K562 (cell line): ENCODE measurements around the gene KIF5C. TPM values are rescaled to one million over a fixed set of nuclear protein-coding genes. Genes with fewer than 3 reads are reported as not detected.

Experiments used
- ATAC-seq: fragments of 200-7000 bp; cut with Tn5 transposase; 3 replicates; pipeline ENCODE4 v1.9.1; 2020; ENCODE audit warnings: moderate library complexity
- BruUV-seq: library from RNA; stranded (reverse); fragments of 400-500 nt; replicated peaks from 2 replicates; lab custom pipeline; 2021; lab: Mats Ljungman, UMichigan
- CTCF ChIA-PET: fragments of 300-600 bp; formaldehyde crosslinking; extraction: SDS; loops from one replicate; lab custom pipeline; 2021; ENCODE audit warnings: low intra/inter-chr PET ratio; lab: Yijun Ruan, JAX
- POLR2A ChIA-PET: fragments of 300-600, 350-650 bp; sonication (Branson Sonifier 250); formaldehyde crosslinking; extraction: SDS; loops from one replicate; lab custom pipeline; 2021; ENCODE audit warnings: antibody characterized with exemption, inconsistent platforms; lab: Yijun Ruan, JAX
- DNase-seq, 4 experiments: peaks; one replicate each; pipeline versions ENCODE4 v3.0.0 to v3.0.0-alpha.2; 2011 to 2018; ENCODE audit warnings: low spot score in 3 of 4, mixed read lengths in 3 of 4; ENCODE audit errors: extremely low read depth in 1 of 4
- FAIRE-seq: peaks from 2 replicates; lab custom pipeline; 2011; peaks lifted over from hg19 to GRCh38; lab: Jason Lieb, UNC
- H2AFZ ChIP-seq: 2 replicates; pipeline ENCODE4 v1.6.0; 2011; ENCODE audit warnings: low read depth, low read length, control low read depth, inconsistent platforms
- H3K27ac ChIP-seq: fragments of 200-600 bp; 3 replicates; pipeline ENCODE4 v1.8.0; 2011; ENCODE audit warnings: low read depth, mild to moderate bottlenecking, control low read depth, inconsistent platforms, low read length, moderate library complexity, mixed read lengths; ENCODE audit errors: extremely low read depth
- H3K27me3 ChIP-seq, 2 experiments: fragments of 300-600 bp in 1 of 2; 2 replicates in 1 of 2; 3 replicates in 1 of 2; pipeline versions ENCODE4 v1.6.0 to v1.8.0; 2011; ENCODE audit warnings: inconsistent platforms in 2 of 2, low read length in 2 of 2, mild to moderate bottlenecking in 1 of 2, mixed read lengths in 1 of 2, moderate library complexity in 1 of 2; ENCODE audit not compliant: control insufficient read depth in 2 of 2, insufficient read depth in 2 of 2
- H3K36me3 ChIP-seq: fragments of 300-600 bp; 3 replicates; pipeline ENCODE4 v1.8.0; 2011; ENCODE audit warnings: mild to moderate bottlenecking, low read length, inconsistent platforms; ENCODE audit not compliant: control insufficient read depth, insufficient read depth
- H3K4me1 ChIP-seq, 2 experiments: fragments of 200-600 bp in 1 of 2; replicated peaks in 1 of 2; 2 replicates in 1 of 2; 3 replicates in 1 of 2; pipeline versions ENCODE4 v1.5.1 to v1.8.0; 2011; ENCODE audit warnings: inconsistent platforms in 2 of 2, low read length in 2 of 2, mild to moderate bottlenecking in 1 of 2, mixed read lengths in 1 of 2, moderate library complexity in 1 of 2; ENCODE audit not compliant: control insufficient read depth in 2 of 2, insufficient read depth in 2 of 2
- H3K4me2 ChIP-seq: 2 replicates; pipeline ENCODE4 v1.6.1; 2011; ENCODE audit warnings: low read length, control low read depth, inconsistent platforms, mixed read lengths; ENCODE audit not compliant: insufficient read depth
- H3K4me3 ChIP-seq: fragments of 200-600 bp; sonication (generic), shearing (Covaris generic); 2 replicates; pipeline ENCODE4 v1.5.1; 2016; ENCODE audit warnings: control low read depth, inconsistent platforms
- H3K79me2 ChIP-seq: fragments of 200-600 bp; 3 replicates; pipeline ENCODE4 v1.8.0; 2011; ENCODE audit warnings: low read length, inconsistent platforms; ENCODE audit not compliant: control insufficient read depth, insufficient read depth
- H3K9ac ChIP-seq, 2 experiments: 2 replicates each; pipeline versions ENCODE4 v1.6.0 to v1.6.1; 2011; ENCODE audit warnings: low read depth in 2 of 2, low read length in 2 of 2, control low read depth in 1 of 2, inconsistent platforms in 1 of 2, mild to moderate bottlenecking in 1 of 2, mixed read lengths in 1 of 2; ENCODE audit not compliant: insufficient read depth in 1 of 2
- H3K9me1 ChIP-seq: one replicate; pipeline ENCODE4 v1.6.0; 2011; ENCODE audit warnings: inconsistent platforms, mild to moderate bottlenecking, low read length, moderate library complexity; ENCODE audit not compliant: control insufficient read depth, insufficient read depth
- H3K9me3 ChIP-seq: replicated peaks from 2 replicates; pipeline ENCODE4 v1.5.1; 2011; ENCODE audit warnings: low read depth, low read length, inconsistent platforms; ENCODE audit not compliant: control insufficient read depth, insufficient read depth
- H4K20me1 ChIP-seq: replicated peaks from 2 replicates; pipeline ENCODE4 v1.6.1; 2011; ENCODE audit warnings: low read length, inconsistent platforms, mixed read lengths; ENCODE audit not compliant: control insufficient read depth, insufficient read depth
- BRD4 ChIP-seq: fragments of 200-600 bp; sonication (generic); IDR thresholded peaks from 2 replicates; pipeline ENCODE4 v1.6.1; 2017; ENCODE audit warnings: inconsistent platforms
- E2F3 ChIP-seq: fragments of 250-450 bp; sonication (Bioruptor Pico); IDR thresholded peaks from 2 replicates; pipeline ENCODE4 v1.4.0; 2020; ENCODE audit warnings: mild to moderate bottlenecking
- ETV6 ChIP-seq, 3 experiments: fragments of 150-350 bp in 1 of 3; sonication (generic) in 1 of 3; formaldehyde crosslinking in 1 of 3; IDR thresholded peaks; 2 replicates each; pipeline versions ENCODE4 v1.6.1 to v1.8.0; 2014 to 2022; ENCODE audit warnings: borderline replicate concordance in 2 of 3, low read depth in 2 of 3, antibody characterized with exemption in 1 of 3, low read length in 1 of 3, mild to moderate bottlenecking in 1 of 3, missing genetic modification reagents in 1 of 3
- EZH2 ChIP-seq: IDR thresholded peaks from 2 replicates; pipeline ENCODE4 v1.6.1; 2012; ENCODE audit warnings: low read depth, mild to moderate bottlenecking, inconsistent platforms, low read length, borderline replicate concordance
- MAZ ChIP-seq, 2 experiments: fragments of 450-650 bp in 1 of 2; sonication (generic) in 1 of 2; formaldehyde crosslinking; IDR thresholded peaks in 1 of 2; conservative IDR thresholded peaks in 1 of 2; 2 replicates each; pipeline versions ENCODE4 v1.4.0 to v1.5.0; 2020; ENCODE audit warnings: mild to moderate bottlenecking in 1 of 2, missing genetic modification reagents in 1 of 2
- MEIS2 ChIP-seq: fragments of 450-650 bp; IDR thresholded peaks from 2 replicates; pipeline ENCODE4 v1.6.1; 2014; ENCODE audit warnings: mild to moderate bottlenecking; ENCODE audit not compliant: partially characterized antibody
- RBM17 ChIP-seq: fragments of 200-400 bp; formaldehyde crosslinking; IDR thresholded peaks from 2 replicates; pipeline ENCODE4 v1.6.1; 2017; ENCODE audit warnings: low read depth, mild to moderate bottlenecking, low read length, borderline replicate concordance
- TRIM24 ChIP-seq, 2 experiments: fragments of 450-650 bp; IDR thresholded peaks; 2 replicates each; pipeline ENCODE4 v1.6.1; 2016
- ZC3H4 ChIP-seq: sonication (generic); formaldehyde crosslinking; IDR thresholded peaks from 2 replicates; pipeline ENCODE4 v1.9.0; 2021; ENCODE audit warnings: missing genetic modification reagents, borderline replicate concordance
- ZFPM2 ChIP-seq: fragments of 250-450 bp; sonication (Bioruptor Pico); IDR thresholded peaks from 2 replicates; pipeline ENCODE4 v1.5.1; 2022; ENCODE audit warnings: mild to moderate bottlenecking
- ZFX ChIP-seq: sonication (generic); formaldehyde crosslinking; IDR thresholded peaks from 2 replicates; pipeline ENCODE4 v1.8.0; 2022; ENCODE audit warnings: mild to moderate bottlenecking, missing genetic modification reagents, moderate library complexity
- ZNF24 ChIP-seq: fragments of 450-650 bp; IDR thresholded peaks from 2 replicates; pipeline ENCODE4 v1.6.1; 2016
- ZNF507 ChIP-seq: conservative IDR thresholded peaks from 2 replicates; pipeline ENCODE4 v1.6.1; 2017; ENCODE audit warnings: missing genetic modification characterization, missing compliant biosample characterization
- ZNF583 ChIP-seq: fragments of 250-450 bp; sonication (Bioruptor Pico); IDR thresholded peaks from 2 replicates; pipeline ENCODE4 v1.4.0; 2020
- WGBS: fragments of 100-300 bp; shearing (Covaris generic); methylation state at CpG from one replicate; pipeline ENCODE4 v1.1.6; 2016; ENCODE audit warnings: low coverage, mixed read lengths; ENCODE audit not compliant: insufficient coverage; ENCODE audit errors: missing lambda C conversion rate; 5-methylcytosine and 5-hydroxymethylcytosine counted together
- in situ Hi-C: fragments of 300-500 bp; cut with MboI; formaldehyde crosslinking; loops from 4 replicates; pipeline ENCODE4 v1.15.0; 2018; ENCODE audit warnings: inconsistent platforms, mixed read lengths
- intact Hi-C: fragments of 100-400 bp; cut with micrococcal nuclease; formaldehyde crosslinking; loops from 2 replicates; pipeline ENCODE4 v1.14.2; 2022
- polyA plus RNA-seq, 8 experiments: library from polyadenylated mRNA; depleted of rRNA in 4 of 8; stranded (reverse) in 5 of 8; unstranded in 3 of 8; fragments of >200 nt; fragmentation: Nextera tagmentation in 2 of 8; fragmentation: Illumina TruSeq in 1 of 8; extraction: Ambion mirVana in 2 of 8; extraction: Trizol in 1 of 8; gene quantifications; 2 replicates each; pipeline versions ENCODE4 v1.2.1 to v1.2.3, GENCODE V29; 2011 to 2014; ENCODE audit warnings: inconsistent platforms in 1 of 8, missing spikeins in 1 of 8
- total RNA-seq, 7 experiments: library from RNA; depleted of rRNA in 6 of 7; stranded (reverse); fragments of >200 nt in 6 of 7; fragmentation: Illumina TruSeq in 2 of 7; extraction: Trizol in 2 of 7; gene quantifications; 2 replicates each; pipeline versions ENCODE4 v1.2.1 to v1.2.3, GENCODE V29; 2011 to 2021; ENCODE audit warnings: low replicate concordance in 1 of 7
- TF ChIP-seq, protein P1 (sequence below), 3 experiments: IDR thresholded peaks in 2 of 3; conservative IDR thresholded peaks in 1 of 3; 2 replicates each; pipeline ENCODE4 v1.5.1; 2011 to 2012; ENCODE audit warnings: low read length in 3 of 3, mild to moderate bottlenecking in 3 of 3, control low read depth in 2 of 3, improper control_type of control experiment in 1 of 3, inconsistent platforms in 1 of 3, low read depth in 1 of 3, mixed read lengths in 1 of 3, moderate library complexity in 1 of 3; ENCODE audit not compliant: insufficient read depth in 2 of 3
- TF ChIP-seq, protein P2 (sequence below): sonication (generic); formaldehyde crosslinking; IDR thresholded peaks from 2 replicates; pipeline ENCODE4 v1.8.1; 2023; ENCODE audit warnings: mild to moderate bottlenecking, missing genetic modification reagents, moderate library complexity
- TF ChIP-seq, protein P3 (sequence below): IDR thresholded peaks from 3 replicates; pipeline ENCODE4 v1.6.1; 2011; ENCODE audit warnings: borderline replicate concordance, mild to moderate bottlenecking, moderate library complexity; ENCODE audit not compliant: insufficient read length; ENCODE audit errors: extremely low read depth

KIF5C gene
- total and polyA plus RNA-seq, 9 of the 15 experiments (the other 6 are each of a cell fraction or from before 2014, with no cell fraction given), result 0.01 to 0.09 (median 0.01) TPM; not detected in 6

DNA sequence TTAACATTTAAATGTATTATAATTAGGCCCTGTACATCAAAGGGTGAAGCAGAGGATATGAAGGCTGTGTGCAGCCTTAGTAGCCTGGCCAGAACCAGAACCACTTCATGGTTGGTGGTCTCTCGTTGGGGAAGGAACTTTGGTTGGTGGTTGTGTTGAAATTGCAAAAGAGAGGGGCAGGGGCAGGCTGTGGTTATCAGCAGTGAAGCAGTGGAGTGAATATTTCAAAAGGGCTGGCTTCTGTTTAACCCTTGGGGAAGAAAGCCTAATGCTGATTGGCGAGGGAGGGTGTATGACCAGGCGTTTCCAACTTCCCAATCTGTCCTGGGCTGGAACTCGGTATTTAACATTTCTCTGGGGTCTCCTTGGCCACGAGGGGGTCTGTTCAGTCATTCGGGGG lies 112.3 kb downstream of the KIF5C start (continued):
- no peak for TF ChIP-seq ZNF583 (CRISPR knock-in tag)
- TF ChIP-seq BRD4, result no peak
- TF ChIP-seq, protein P1, sequence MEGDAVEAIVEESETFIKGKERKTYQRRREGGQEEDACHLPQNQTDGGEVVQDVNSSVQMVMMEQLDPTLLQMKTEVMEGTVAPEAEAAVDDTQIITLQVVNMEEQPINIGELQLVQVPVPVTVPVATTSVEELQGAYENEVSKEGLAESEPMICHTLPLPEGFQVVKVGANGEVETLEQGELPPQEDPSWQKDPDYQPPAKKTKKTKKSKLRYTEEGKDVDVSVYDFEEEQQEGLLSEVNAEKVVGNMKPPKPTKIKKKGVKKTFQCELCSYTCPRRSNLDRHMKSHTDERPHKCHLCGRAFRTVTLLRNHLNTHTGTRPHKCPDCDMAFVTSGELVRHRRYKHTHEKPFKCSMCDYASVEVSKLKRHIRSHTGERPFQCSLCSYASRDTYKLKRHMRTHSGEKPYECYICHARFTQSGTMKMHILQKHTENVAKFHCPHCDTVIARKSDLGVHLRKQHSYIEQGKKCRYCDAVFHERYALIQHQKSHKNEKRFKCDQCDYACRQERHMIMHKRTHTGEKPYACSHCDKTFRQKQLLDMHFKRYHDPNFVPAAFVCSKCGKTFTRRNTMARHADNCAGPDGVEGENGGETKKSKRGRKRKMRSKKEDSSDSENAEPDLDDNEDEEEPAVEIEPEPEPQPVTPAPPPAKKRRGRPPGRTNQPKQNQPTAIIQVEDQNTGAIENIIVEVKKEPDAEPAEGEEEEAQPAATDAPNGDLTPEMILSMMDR (IDR thresholded peaks at IDR 0.05 in 2 of 3, conservative IDR thresholded peaks at IDR 0.05 in 1 of 3; ENCODE audit: insufficient read depth in 2 of 3, low read depth in 1 of 3, low read length in 3 of 3), result no peak
- TF ChIP-seq, protein P2, sequence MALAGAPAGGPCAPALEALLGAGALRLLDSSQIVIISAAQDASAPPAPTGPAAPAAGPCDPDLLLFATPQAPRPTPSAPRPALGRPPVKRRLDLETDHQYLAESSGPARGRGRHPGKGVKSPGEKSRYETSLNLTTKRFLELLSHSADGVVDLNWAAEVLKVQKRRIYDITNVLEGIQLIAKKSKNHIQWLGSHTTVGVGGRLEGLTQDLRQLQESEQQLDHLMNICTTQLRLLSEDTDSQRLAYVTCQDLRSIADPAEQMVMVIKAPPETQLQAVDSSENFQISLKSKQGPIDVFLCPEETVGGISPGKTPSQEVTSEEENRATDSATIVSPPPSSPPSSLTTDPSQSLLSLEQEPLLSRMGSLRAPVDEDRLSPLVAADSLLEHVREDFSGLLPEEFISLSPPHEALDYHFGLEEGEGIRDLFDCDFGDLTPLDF (CRISPR knock-in tag), result no peak
- no peak for TF ChIP-seq RBM17
- TF ChIP-seq ZNF24, result no peak

DNA sequence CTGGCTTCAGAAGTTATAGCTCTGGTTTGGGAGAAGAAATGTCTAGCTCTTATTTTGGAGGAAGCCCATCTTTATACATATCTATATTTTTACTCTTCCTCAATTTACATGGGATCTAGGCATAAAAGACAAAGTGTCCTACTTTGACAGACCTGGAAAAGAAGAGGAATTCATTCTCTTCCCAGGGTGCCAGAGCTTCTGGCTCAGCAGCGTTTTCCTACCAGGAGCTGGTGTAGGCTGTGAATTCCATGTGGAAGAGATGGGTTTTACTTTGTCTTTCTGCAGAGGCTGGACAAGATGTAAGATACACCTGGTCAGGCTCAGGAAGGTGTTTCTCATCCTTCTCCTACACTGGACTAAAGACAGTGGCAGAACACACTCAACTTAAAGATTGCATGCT lies 113.3 kb downstream of the KIF5C start:
- in situ Hi-C loops, result loop anchor here (25.0 kb wide), 1 partner anchor 1051 kb away; no protein-coding TSS in a partner anchor
- CTCF ChIA-PET, result no interaction called here
- TF ChIP-seq ZNF507 (tag), result no peak
- TF ChIP-seq, protein P3, sequence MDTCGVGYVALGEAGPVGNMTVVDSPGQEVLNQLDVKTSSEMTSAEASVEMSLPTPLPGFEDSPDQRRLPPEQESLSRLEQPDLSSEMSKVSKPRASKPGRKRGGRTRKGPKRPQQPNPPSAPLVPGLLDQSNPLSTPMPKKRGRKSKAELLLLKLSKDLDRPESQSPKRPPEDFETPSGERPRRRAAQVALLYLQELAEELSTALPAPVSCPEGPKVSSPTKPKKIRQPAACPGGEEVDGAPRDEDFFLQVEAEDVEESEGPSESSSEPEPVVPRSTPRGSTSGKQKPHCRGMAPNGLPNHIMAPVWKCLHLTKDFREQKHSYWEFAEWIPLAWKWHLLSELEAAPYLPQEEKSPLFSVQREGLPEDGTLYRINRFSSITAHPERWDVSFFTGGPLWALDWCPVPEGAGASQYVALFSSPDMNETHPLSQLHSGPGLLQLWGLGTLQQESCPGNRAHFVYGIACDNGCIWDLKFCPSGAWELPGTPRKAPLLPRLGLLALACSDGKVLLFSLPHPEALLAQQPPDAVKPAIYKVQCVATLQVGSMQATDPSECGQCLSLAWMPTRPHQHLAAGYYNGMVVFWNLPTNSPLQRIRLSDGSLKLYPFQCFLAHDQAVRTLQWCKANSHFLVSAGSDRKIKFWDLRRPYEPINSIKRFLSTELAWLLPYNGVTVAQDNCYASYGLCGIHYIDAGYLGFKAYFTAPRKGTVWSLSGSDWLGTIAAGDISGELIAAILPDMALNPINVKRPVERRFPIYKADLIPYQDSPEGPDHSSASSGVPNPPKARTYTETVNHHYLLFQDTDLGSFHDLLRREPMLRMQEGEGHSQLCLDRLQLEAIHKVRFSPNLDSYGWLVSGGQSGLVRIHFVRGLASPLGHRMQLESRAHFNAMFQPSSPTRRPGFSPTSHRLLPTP, result no peak
- TF ChIP-seq ZFX (CRISPR knock-in tag), result no peak
- no peak for TF ChIP-seq EZH2
- no peak for TF ChIP-seq ZC3H4 (CRISPR knock-in tag)
- no peak for TF ChIP-seq TRIM24 (IDR thresholded peaks at IDR 0.05)
- TF ChIP-seq E2F3 (CRISPR knock-in tag), result no peak
- no peak for TF ChIP-seq MEIS2
- no peak for TF ChIP-seq MAZ (CRISPR knock-in tag; conservative IDR thresholded peaks at IDR 0.05 in 1 of 2, IDR thresholded peaks at IDR 0.05 in 1 of 2)
- TF ChIP-seq ETV6 (IDR thresholded peaks at IDR 0.05; ENCODE audit: borderline replicate concordance in 1 of 2, low read depth in 2 of 2, low read length in 1 of 2), result no peak
- TF ChIP-seq ETV6 (CRISPR knock-in tag; IDR thresholded peaks at IDR 0.05; ENCODE audit: borderline replicate concordance), result no peak
- no peak for TF ChIP-seq ZFPM2 (CRISPR knock-in tag)

More for the DNA sequence above, 113.3 kb downstream of the KIF5C start:
- Histone ChIP-seq H2AFZ (no peak overlapping the region), H3K4me3 (no peak overlapping the region), H3K9me3 (no peaks in the 10 kb centered on the region), H3K4me2 (no peak overlapping the region), H3K79me2 (no peaks in the 10 kb centered on the region), H4K20me1 (no peaks in the 10 kb centered on the region), H3K36me3 (no peaks in the 10 kb centered on the region), H3K4me1 (no peaks in the 10 kb centered on the region), H3K27ac (no peak overlapping the region), H3K9me1 (no peaks in the 10 kb centered on the region), H3K9ac (no peak overlapping the region), H3K27me3 (0 out of 5 replicates have a peak, but pooled peaks cover 0 to 4% of the 10 kb centered on the region in 2 experiments)
- WGBS, result 0% methylated on average over 1 of the region's 1 CpG
- ATAC-seq, result no peak
- no peak for FAIRE-seq
- DNase-seq, result no peak
- BruUV-seq, result no TSS peak
- intact Hi-C loops, result no loop called here
- POLR2A ChIA-PET, result no interaction called here
